ENCODE results near the gene PRKCA.

PRKCA gene

DNA sequence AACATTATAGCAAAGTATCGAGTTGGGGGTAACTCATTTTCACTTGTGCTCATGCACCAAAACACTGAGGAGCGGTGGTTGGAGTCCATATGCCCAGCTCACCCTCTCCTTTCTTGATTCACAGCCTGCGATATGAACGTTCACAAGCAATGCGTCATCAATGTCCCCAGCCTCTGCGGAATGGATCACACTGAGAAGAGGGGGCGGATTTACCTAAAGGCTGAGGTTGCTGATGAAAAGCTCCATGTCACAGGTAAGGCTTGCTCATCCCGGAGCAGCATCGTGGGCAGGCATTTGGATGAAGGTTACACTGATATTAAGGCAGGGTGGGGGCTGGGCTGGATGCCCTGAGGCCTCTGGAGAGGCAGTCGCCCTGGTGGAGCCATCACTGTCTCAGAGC, 342.8 kb downstream of the PRKCA start:
- TF ChIP-seq, protein P1, sequence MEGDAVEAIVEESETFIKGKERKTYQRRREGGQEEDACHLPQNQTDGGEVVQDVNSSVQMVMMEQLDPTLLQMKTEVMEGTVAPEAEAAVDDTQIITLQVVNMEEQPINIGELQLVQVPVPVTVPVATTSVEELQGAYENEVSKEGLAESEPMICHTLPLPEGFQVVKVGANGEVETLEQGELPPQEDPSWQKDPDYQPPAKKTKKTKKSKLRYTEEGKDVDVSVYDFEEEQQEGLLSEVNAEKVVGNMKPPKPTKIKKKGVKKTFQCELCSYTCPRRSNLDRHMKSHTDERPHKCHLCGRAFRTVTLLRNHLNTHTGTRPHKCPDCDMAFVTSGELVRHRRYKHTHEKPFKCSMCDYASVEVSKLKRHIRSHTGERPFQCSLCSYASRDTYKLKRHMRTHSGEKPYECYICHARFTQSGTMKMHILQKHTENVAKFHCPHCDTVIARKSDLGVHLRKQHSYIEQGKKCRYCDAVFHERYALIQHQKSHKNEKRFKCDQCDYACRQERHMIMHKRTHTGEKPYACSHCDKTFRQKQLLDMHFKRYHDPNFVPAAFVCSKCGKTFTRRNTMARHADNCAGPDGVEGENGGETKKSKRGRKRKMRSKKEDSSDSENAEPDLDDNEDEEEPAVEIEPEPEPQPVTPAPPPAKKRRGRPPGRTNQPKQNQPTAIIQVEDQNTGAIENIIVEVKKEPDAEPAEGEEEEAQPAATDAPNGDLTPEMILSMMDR (conservative IDR thresholded peaks at IDR 0.05; ENCODE audit: low read depth, low read length), result no peak
- H3K4me3 ChIP-seq (ENCODE audit: low read length), result no peak overlapping the region
- no peak for DNase-seq (ENCODE audit: low read depth)

DNA sequence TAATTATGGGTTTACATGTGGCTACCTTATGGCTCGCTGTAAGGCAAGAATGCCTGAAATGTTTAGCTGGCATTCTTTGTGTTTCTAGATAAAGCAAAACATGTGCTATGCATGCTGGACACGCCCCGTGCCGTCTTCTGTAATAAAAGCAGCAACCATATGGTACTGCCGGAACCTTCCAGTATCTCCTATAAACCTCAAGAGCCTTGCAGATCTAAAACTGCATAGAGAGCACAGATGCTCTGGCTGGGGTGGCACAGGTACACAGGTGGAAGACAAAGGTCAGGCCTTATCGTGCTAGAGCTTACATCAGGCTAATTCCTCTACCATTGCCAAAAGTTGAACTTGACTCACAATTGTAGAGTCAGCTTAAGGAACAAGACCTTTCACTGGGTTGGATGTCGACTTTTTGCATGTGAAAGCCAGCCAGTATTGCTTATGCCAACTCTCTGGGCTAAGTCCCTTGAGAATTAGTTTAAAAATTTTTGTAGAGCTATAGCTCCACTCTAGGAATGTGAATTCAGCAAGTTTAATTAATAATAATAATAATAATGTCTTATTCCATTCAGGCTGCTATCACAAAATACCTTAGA, 345.1 kb downstream of the PRKCA start:
- DNase-seq (ENCODE audit: low read depth), result no peak
- no peak overlapping the region for H3K4me3 ChIP-seq (ENCODE audit: low read length)
- TF ChIP-seq, protein P1 (conservative IDR thresholded peaks at IDR 0.05; ENCODE audit: low read depth, low read length), result no peak

DNA sequence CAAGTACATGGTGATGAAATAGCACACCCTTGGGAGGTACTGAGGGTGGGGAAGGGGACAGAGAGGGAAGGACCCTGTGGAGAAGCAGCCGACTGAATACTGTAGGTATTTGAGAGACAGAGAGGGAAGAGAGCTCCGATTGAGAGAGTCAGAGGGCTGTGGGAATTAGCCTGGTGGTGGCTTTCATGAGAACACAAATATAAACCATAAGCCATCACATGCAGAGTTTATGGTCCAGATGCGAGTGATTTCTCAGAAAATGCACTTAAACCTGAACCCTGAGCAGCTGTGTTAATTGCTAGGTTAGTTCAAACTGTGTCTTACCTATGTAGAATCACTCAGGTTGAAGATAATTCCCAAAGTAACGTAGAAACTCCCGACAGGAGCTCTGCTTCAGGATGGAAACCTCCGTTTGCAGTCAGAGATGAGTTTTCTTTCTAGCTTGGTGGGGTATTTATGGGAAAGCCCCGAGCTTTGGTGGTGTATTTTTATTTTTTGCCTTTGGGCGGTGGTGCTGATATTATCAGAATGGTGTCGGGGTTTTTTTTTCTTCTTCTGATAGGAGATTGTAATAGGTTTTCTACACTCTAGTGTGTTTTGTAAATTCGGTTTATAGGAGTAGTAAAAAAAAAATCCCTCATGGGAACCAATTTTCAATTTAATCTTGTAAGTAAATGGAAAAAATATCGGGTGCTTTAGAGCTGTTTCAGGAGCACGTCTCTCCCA, 347.6 kb downstream of the PRKCA start:
- no peak for DNase-seq (ENCODE audit: low read depth)
- no peak overlapping the region for H3K4me3 ChIP-seq (ENCODE audit: low read length)
- TF ChIP-seq, protein P1 (conservative IDR thresholded peaks at IDR 0.05; ENCODE audit: low read depth, low read length), result no peak

DNA sequence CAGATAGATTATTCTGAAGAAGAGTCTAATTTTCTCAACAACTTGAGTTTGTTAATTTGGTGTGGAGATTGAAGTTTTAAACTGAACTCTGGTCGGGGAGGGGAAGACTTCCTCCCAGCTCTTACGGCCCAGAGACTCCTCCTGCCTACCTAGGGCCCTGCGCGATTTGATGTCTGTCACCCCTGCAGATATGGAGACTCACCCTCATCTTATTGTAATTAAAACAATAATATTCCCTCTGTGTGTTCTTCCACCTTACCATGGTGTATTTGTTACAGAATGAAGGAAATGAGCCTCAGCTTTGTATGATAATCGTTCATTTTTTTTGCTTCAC, 348.1 kb downstream of the PRKCA start:
- DNase-seq (ENCODE audit: low read depth), result no peak
- TF ChIP-seq, protein P1 (conservative IDR thresholded peaks at IDR 0.05; ENCODE audit: low read depth, low read length), result no peak
- no peak overlapping the region for H3K4me3 ChIP-seq (ENCODE audit: low read length)

DNA sequence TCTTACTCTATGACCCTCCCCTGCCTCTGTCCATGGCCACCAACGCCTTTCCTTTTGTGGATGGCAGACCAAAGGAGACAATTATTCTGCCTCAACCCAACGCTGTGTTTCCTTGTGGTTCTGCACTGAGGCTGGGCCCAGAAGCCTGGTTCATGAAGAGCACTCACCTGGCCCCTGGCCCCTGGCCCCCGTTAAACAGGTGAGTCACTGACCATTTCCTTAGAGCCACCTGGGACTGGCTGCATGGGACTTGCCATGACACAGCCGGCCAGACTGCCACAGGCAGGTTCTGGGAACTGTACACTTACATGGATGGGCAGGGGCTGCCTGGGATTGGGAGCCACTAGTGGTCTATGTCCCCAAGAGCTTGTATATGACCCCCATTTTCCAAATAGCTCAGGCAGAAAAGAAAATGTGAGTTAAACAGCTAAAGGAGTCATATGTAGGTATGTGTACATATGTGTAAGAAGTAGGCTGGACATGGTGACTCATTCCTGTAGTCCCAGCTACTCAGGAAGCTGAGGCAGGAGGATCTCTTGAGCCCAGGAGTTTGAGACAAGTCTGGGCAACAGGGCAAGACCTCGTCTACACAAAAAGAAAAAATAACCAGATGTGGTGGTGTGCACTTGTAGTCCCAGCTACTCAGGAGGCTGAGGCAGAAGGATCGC, 350.6 kb downstream of the PRKCA start:
- no peak for DNase-seq (ENCODE audit: low read depth)
- TF ChIP-seq, protein P1 (conservative IDR thresholded peaks at IDR 0.05; ENCODE audit: low read depth, low read length), result no peak
- H3K4me3 ChIP-seq (ENCODE audit: low read length), result no peak overlapping the region

DNA sequence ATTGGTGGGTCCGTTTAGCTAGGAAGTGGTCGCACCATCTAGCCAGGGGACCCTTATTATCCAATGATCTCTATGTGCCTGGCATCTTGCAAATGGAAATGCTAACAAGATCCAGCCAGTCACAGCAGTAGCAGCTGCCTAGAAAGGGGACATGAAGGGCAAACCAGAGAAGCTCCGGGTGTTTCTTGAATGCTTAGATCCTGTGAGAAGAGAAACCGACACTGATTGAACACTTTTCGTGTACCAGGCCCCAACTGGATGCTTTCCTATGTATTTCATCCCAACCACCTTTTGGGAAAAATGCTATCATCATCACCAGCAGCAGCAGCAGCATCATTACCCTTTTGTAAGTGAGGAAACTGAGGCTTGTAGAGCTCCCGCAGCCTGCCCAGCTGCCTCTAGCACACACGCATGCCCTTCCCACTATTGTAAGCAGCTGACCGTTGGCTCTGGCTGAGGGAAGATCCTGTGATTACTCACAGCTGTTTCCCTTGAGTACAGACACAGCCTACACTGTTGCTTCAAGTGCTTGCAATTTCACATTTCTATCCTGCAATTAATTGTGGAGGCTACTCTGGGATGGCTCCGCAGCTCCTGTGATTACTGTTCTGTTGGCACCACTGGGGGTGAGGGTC, 351.8 kb downstream of the PRKCA start:
- no peak for DNase-seq (ENCODE audit: low read depth)
- TF ChIP-seq, protein P1 (conservative IDR thresholded peaks at IDR 0.05; ENCODE audit: low read depth, low read length), result no peak
- H3K4me3 ChIP-seq (ENCODE audit: low read length), result no peak overlapping the region

All from retinal pigment epithelial cell (primary cell).